GM23338 (cell line): Measurements from ENCODE around the gene C4BPA.

Experiments used
- REST ChIP-seq: IDR thresholded peaks from one replicate; pipeline ENCODE4 v1.6.1; 2018; ENCODE audit warnings: antibody characterized with exemption; ENCODE audit not compliant: unreplicated experiment
- ZNF114 ChIP-seq: fragments of 250-450 bp; sonication (Bioruptor Pico); IDR thresholded peaks from 2 replicates; pipeline ENCODE4 v1.5.0; 2020; ENCODE audit warnings: mild to moderate bottlenecking, moderate library complexity

- no peak for TF ChIP-seq REST
- TF ChIP-seq ZNF114 = no peak
Observed at GRCh38 chr1:207058252-207058651, 45.8 kb upstream of the C4BPA start.
